GM12891 (cell line): ENCODE data around the gene COX7A2.

Source experiments
- POLR2A ChIP-seq: IDR thresholded peaks from 2 replicates; pipeline ENCODE4 v1.6.1; 2011; ENCODE audit warnings: low read depth, low read length, control low read depth
- SPI1 ChIP-seq: IDR thresholded peaks from 2 replicates; pipeline ENCODE4 v1.6.1; 2011; ENCODE audit warnings: low read depth, low read length, control low read depth
- TAF1 ChIP-seq: IDR thresholded peaks from 2 replicates; pipeline ENCODE4 v1.6.1; 2011; ENCODE audit warnings: low read depth, low read length, control low read depth

DNA sequence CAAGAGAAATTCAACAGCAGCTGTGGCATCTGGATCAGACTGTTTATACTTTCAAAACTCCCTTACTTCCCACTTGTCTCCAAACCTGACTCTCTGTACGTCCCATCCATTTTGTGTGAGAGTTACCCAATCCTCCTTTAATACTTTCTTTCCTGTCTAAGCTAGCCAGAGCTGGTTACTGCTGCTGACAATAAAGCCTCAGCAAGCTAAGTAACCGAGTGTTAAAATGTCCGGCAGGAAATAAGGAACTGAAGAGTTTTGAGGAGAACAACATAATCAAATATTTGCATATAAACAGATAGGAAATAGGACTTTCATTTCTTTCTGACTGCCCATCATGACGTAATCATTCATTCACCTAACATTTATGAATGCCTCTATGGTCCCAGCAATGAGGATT, 29.4 kb upstream of the COX7A2 start:
- no peak for TF ChIP-seq TAF1
- TF ChIP-seq SPI1: peak; percentile 35; the same call in 1 of the 2 replicates
- no peak for TF ChIP-seq POLR2A
